Kidney (tissue), 14 donors: ENCODE measurements around the gene CHIT1. TPM values are rescaled to one million over a fixed set of nuclear protein-coding genes. Genes with fewer than 3 reads are reported as not detected.
A peak's percentile ranks its signal among the peaks of the same experiment; 100 is the strongest.

Source experiments
- DNase-seq, 5 donors: peaks; one replicate each; pipeline ENCODE4 v3.0.0-alpha.2; 2013 to 2020
- FAIRE-seq: peaks from 2 replicates; lab custom pipeline; 2012; peaks lifted over from hg19 to GRCh38; lab: Jason Lieb, UNC
- H3K27ac ChIP-seq, 2 donors: one replicate each; pipeline ENCODE4 v1.7.0; 2013; ENCODE audit warnings: low read depth in 2 of 2, low read length in 2 of 2, inconsistent platforms in 1 of 2
- H3K27me3 ChIP-seq: one replicate; pipeline ENCODE4 v1.7.1; 2013; ENCODE audit warnings: low read length, inconsistent platforms; ENCODE audit not compliant: control insufficient read depth, insufficient read depth
- H3K36me3 ChIP-seq, 3 donors: one replicate each; pipeline versions ENCODE4 v1.7.0 to v1.7.1; 2013; ENCODE audit warnings: low read length in 3 of 3, control low read depth in 1 of 3, inconsistent platforms in 1 of 3; ENCODE audit not compliant: insufficient read depth in 3 of 3, control insufficient read depth in 2 of 3
- H3K4me1 ChIP-seq, 3 donors: one replicate each; pipeline versions ENCODE4 v1.7.0 to v1.7.1; 2013; ENCODE audit warnings: low read length in 3 of 3, inconsistent platforms in 1 of 3, low read depth in 1 of 3; ENCODE audit not compliant: control insufficient read depth in 2 of 3, insufficient read depth in 2 of 3
- H3K4me3 ChIP-seq, 3 donors: one replicate each; pipeline versions ENCODE4 v1.7.0 to v1.8.1; 2013; ENCODE audit warnings: low read length in 3 of 3, control low read depth in 1 of 3, inconsistent platforms in 1 of 3
- H3K9ac ChIP-seq, 3 donors: one replicate each; pipeline versions ENCODE4 v1.7.0 to v1.7.1; 2013; ENCODE audit warnings: low read length in 3 of 3, control low read depth in 1 of 3, inconsistent platforms in 1 of 3
- H3K9me3 ChIP-seq, 3 donors: one replicate each; pipeline versions ENCODE4 v1.7.0 to v1.7.1; 2013; ENCODE audit warnings: low read length in 3 of 3, control low read depth in 1 of 3, inconsistent platforms in 1 of 3; ENCODE audit not compliant: control insufficient read depth in 2 of 3, insufficient read depth in 1 of 3
- intact Hi-C: fragments of 100-400 bp; cut with DNase I; formaldehyde crosslinking; loops from one replicate; pipeline ENCODE4 v1.11.1; 2022
- polyA plus RNA-seq: library from polyadenylated mRNA; stranded (reverse); fragments of 350-450 nt; fragmentation: Illumina TruSeq; extraction: RNeasy Lipid Tissue Mini Kit (QIAGEN cat#74804); gene quantifications from one replicate; pipeline ENCODE4 v1.2.3, GENCODE V29; 2014; ENCODE audit warnings: low read depth, low replicate concordance; ENCODE audit not compliant: insufficient read depth
- total RNA-seq: library from RNA; stranded (reverse); fragmentation: NEBNext Ultra II Directional; extraction: Animal tissue kit (Norgen Biotek cat#: 25700); gene quantifications from one replicate; pipeline ENCODE4 v1.2.1, GENCODE V29; 2021
- TF ChIP-seq, protein P1 (sequence below): IDR thresholded peaks from 3 replicates; pipeline ENCODE4 v1.5.1; 2012; ENCODE audit warnings: mild to moderate bottlenecking, moderate library complexity, borderline replicate concordance; ENCODE audit not compliant: insufficient read depth; ENCODE audit errors: extremely low read depth
- donor health status: control.
- donor health status: control.
- donor health status: control.
- donor health status: control.
- donor health status: control.
- donor health status: DM: yes; HTN: yes; CAD: no.
- donor health status: Normal renal cell carcinoma (clear cell type).

CHIT1 gene
- total and polyA plus RNA-seq, 2 donors from 2014 or later: 1.1 TPM; not detected in 1

DNA sequence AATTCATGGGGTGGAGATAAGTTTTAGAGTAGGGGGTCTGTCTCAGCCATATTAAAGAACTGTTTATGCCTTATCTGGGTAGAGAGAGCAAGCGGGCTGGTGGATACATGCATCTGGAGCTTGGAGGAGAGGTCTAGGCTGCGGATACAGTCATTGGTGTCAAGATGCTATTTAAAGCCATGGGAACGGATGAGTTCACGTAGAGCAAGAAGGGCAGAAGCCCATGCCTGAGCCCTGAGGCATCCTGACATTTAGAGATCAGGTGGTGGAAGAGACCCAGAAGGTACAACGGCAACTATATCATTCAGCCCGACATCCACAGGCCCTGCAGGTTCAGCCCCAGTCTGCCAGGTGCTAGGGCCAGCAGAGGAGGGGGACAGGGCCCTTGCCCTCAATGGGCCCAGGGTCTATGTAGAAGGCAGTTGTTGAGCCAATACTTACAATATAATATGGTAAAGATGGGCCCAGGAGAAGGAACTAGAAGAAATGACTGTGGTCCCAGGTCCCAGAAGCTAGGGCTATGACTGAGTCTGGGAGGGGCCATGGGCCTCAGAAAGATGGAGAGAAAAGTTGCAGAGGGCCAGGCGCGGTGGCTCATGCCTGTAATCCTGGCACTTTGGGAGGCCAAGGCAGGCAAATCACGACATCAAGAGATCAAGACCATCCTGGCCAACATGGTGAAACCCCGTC lies 27.8 kb downstream of the CHIT1 start:
- FAIRE-seq: no peak
- no peak overlapping the region for H3K4me3 ChIP-seq
- no peak overlapping the region for H3K27ac ChIP-seq
- DNase-seq: no peak
- intact Hi-C loops: no loop called here
- H3K27me3 ChIP-seq: no peaks in the 10 kb centered on the region
- no peaks in the 10 kb centered on the region for H3K4me1 ChIP-seq
- no peaks in the 10 kb centered on the region for H3K36me3 ChIP-seq
- TF ChIP-seq, protein P1, sequence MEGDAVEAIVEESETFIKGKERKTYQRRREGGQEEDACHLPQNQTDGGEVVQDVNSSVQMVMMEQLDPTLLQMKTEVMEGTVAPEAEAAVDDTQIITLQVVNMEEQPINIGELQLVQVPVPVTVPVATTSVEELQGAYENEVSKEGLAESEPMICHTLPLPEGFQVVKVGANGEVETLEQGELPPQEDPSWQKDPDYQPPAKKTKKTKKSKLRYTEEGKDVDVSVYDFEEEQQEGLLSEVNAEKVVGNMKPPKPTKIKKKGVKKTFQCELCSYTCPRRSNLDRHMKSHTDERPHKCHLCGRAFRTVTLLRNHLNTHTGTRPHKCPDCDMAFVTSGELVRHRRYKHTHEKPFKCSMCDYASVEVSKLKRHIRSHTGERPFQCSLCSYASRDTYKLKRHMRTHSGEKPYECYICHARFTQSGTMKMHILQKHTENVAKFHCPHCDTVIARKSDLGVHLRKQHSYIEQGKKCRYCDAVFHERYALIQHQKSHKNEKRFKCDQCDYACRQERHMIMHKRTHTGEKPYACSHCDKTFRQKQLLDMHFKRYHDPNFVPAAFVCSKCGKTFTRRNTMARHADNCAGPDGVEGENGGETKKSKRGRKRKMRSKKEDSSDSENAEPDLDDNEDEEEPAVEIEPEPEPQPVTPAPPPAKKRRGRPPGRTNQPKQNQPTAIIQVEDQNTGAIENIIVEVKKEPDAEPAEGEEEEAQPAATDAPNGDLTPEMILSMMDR: no peak
- no peaks in the 10 kb centered on the region for H3K9me3 ChIP-seq
- no peak overlapping the region for H3K9ac ChIP-seq

DNA sequence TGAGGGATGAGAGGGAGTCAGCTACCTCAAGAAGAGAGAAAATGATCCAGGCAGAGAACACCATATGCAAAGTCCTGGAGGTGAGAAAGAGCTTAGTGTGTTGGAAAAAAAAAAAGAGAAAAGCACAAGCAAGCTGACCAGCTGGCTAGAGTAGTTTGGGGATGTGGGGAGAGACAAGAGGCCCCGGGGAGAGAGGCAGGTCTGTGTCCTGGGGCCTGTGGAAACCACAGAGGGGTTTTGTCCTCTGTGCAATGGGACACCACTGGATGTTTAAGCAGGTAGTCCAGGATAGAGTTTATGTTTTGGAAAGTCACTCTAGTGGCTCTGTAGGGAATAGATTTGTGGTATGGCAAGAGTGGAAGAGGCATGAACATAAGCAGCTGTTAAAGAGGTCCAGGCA lies 28.6 kb downstream of the CHIT1 start:
- H3K4me3 ChIP-seq: no peak overlapping the region
- intact Hi-C loops: no loop called here
- no peak for FAIRE-seq
- no peaks in the 10 kb centered on the region for H3K4me1 ChIP-seq
- TF ChIP-seq, protein P1: no peak
- DNase-seq: no peak
- no peaks in the 10 kb centered on the region for H3K27me3 ChIP-seq
- H3K9ac ChIP-seq: no peak overlapping the region
- no peaks in the 10 kb centered on the region for H3K36me3 ChIP-seq
- H3K9me3 ChIP-seq: no peaks in the 10 kb centered on the region
- no peak overlapping the region for H3K27ac ChIP-seq

DNA sequence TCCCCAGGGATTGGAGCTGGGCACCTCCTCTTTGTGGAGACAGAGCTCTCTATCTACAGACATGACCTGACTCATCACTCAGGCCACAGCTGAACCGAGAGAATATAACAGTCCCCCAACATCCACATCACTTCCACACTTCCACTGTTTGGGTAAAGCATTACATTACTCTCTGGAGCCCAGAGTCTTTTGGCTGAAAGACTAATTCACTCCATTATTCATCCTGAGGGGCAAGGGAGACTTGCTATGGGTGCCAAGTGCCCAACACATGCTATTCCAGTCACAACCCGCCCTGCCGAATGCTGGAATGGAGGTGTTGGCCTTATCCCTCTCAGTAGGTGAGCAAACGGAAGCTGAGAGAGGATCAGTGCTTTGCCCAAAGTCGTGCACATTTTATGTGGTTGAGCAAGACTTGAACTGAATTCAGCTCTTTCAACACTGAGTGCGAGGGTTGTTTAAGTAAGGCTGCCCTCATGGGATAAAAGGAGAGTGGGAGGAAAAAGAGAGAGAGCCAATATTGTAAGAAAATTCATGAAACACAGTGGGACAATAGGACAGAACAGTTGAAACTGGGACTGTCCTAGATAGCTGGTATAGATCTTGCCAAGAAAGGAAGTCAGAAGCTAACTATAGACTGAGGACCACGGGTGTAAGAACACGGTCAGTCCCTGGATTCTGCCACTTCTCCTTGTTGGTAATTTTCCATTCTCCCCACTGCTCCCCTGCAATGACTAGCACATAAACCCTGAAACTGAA lies 29.5 kb downstream of the CHIT1 start:
- Histone ChIP-seq H3K27ac (peak overlapping the region in 1 of 2 donors; percentile 8), H3K4me3 (no peak overlapping the region), H3K9me3 (no peaks in the 10 kb centered on the region), H3K27me3 (no peaks in the 10 kb centered on the region), H3K9ac (no peak overlapping the region), H3K36me3 (no peaks in the 10 kb centered on the region), H3K4me1 (no peaks in the 10 kb centered on the region)
- FAIRE-seq: no peak
- TF ChIP-seq, protein P1: no peak
- DNase-seq: no peak
- intact Hi-C loops: no loop called here
